DMS153 treated with DMSO at 0.1 percent for 48 hours (cell line): Measurements from ENCODE around the gene ARNT2.

Source experiments
- DNase-seq: peaks from one replicate; lab custom pipeline; 2025; ENCODE audit not compliant: unreplicated experiment; lab: John Stamatoyannopoulos, UW

Gene ARNT2

GRCh38 chr15:80612118-80612823 is 208.1 kb downstream of the ARNT2 start:
- no peak for DNase-seq

- DNase-seq = no peak
These were observed 209.7 kb downstream of the ARNT2 start for GRCh38 chr15:80613762-80614365.

- DNase-seq = no peak
These were observed 210.7 kb downstream of the ARNT2 start for GRCh38 chr15:80614711-80615360.

- no peak for DNase-seq
These were observed 211.2 kb downstream of the ARNT2 start for GRCh38 chr15:80615361-80615736.

- DNase-seq = peak; percentile 78
These were observed 211.7 kb downstream of the ARNT2 start for GRCh38 chr15:80615783-80616391.

GRCh38 chr15:80618685-80619400 is 214.7 kb downstream of the ARNT2 start:
- no peak for DNase-seq

GRCh38 chr15:80619680-80620079 is 215.5 kb downstream of the ARNT2 start:
- peak; percentile 29 for DNase-seq

GRCh38 chr15:80620141-80620540 is 216.0 kb downstream of the ARNT2 start:
- no peak for DNase-seq

- no peak for DNase-seq
These were observed 216.7 kb downstream of the ARNT2 start for GRCh38 chr15:80620931-80621330.

- DNase-seq = no peak
These were observed 222.5 kb downstream of the ARNT2 start for GRCh38 chr15:80626643-80627120.

GRCh38 chr15:80629355-80629754 is 225.2 kb downstream of the ARNT2 start:
- no peak for DNase-seq

GRCh38 chr15:80630981-80631380 is 226.8 kb downstream of the ARNT2 start:
- DNase-seq = no peak

- no peak for DNase-seq
These were observed 229.0 kb downstream of the ARNT2 start for GRCh38 chr15:80633221-80633620.

- no peak for DNase-seq
These were observed 231.8 kb downstream of the ARNT2 start for GRCh38 chr15:80635953-80636352.

- DNase-seq = no peak
These were observed 232.5 kb downstream of the ARNT2 start for GRCh38 chr15:80636675-80637074.

- DNase-seq = no peak
These were observed 233.6 kb downstream of the ARNT2 start for GRCh38 chr15:80637747-80638146.

- DNase-seq = no peak
These were observed 234.5 kb downstream of the ARNT2 start for GRCh38 chr15:80638553-80639167.

GRCh38 chr15:80639168-80639555 is 235.0 kb downstream of the ARNT2 start:
- DNase-seq = no peak

- no peak for DNase-seq
These were observed 236.4 kb downstream of the ARNT2 start for GRCh38 chr15:80640531-80641121.

- no peak for DNase-seq
These were observed 237.2 kb downstream of the ARNT2 start for GRCh38 chr15:80641384-80641783.
